Stimulated activated CD4-positive, alpha-beta T cell treated with anti-CD3 and anti-CD28 coated beads, Interleukin-4, amount 100 ng/mL, for 1 hour (primary cell): ENCODE measurements around the gene GPR162.

ENCODE experiments used
- DNase-seq: peaks from one replicate; pipeline ENCODE4 v3.0.0-alpha.2; 2020

The GPR162 gene

GRCh38 chr12:6839482-6840201 is 18.0 kb downstream of the GPR162 start:
- no peak for DNase-seq

- DNase-seq: no peak
Observed at GRCh38 chr12:6840330-6840729, 18.7 kb downstream of the GPR162 start.

- no peak for DNase-seq
Observed at GRCh38 chr12:6840761-6841515, 19.3 kb downstream of the GPR162 start, which contains the start of gene GNB3. GNB3 (plus strand) TSS chr12:6840925; CDS start chr12:6841288, 363 bp downstream.

GRCh38 chr12:6842075-6842474 is 20.5 kb downstream of the GPR162 start:
- no peak for DNase-seq

GRCh38 chr12:6843118-6843902 is 21.7 kb downstream of the GPR162 start:
- no peak for DNase-seq

GRCh38 chr12:6845395-6845794 is 23.8 kb downstream of the GPR162 start:
- no peak for DNase-seq

- no peak for DNase-seq
Observed at GRCh38 chr12:6846316-6846869, 24.8 kb downstream of the GPR162 start.

GRCh38 chr12:6847676-6848075 is 26.1 kb downstream of the GPR162 start:
- DNase-seq: no peak

- no peak for DNase-seq
Observed at GRCh38 chr12:6849427-6849826, 27.8 kb downstream of the GPR162 start.

- DNase-seq: no peak
Observed at GRCh38 chr12:6849976-6850560, 28.4 kb downstream of the GPR162 start.

GRCh38 chr12:6850796-6851152 is 29.2 kb downstream of the GPR162 start:
- DNase-seq: no peak

- DNase-seq: peak; percentile 89
Observed at GRCh38 chr12:6851153-6851920, 29.7 kb downstream of the GPR162 start, which contains the start of gene CDCA3. CDCA3 (minus strand) TSS chr12:6851286; CDS start chr12:6850952, 334 bp downstream.

GRCh38 chr12:6851921-6852650 is 30.5 kb downstream of the GPR162 start, which contains the start of gene USP5:
USP5 (plus strand) TSS chr12:6852150; CDS start chr12:6852180, 30 bp downstream.
- DNase-seq: peak; percentile 96

- DNase-seq: peak; percentile 70
Observed at GRCh38 chr12:6852651-6853354, 31.2 kb downstream of the GPR162 start.

- no peak for DNase-seq
Observed at GRCh38 chr12:6853626-6854025, 32.0 kb downstream of the GPR162 start.

- no peak for DNase-seq
Observed at GRCh38 chr12:6854036-6854435, 32.4 kb downstream of the GPR162 start.

- no peak for DNase-seq
Observed at GRCh38 chr12:6855322-6855721, 33.7 kb downstream of the GPR162 start.

GRCh38 chr12:6858799-6859198 is 37.2 kb downstream of the GPR162 start:
- no peak for DNase-seq

GRCh38 chr12:6860116-6860515 is 38.5 kb downstream of the GPR162 start:
- DNase-seq: no peak

GRCh38 chr12:6860942-6861341 is 39.3 kb downstream of the GPR162 start:
- DNase-seq: no peak
